T-cell (primary cell): Measurements from ENCODE around the gene NDUFA13. TPM values are rescaled to one million over a fixed set of nuclear protein-coding genes. Genes with fewer than 3 reads are reported as not detected.

ENCODE experiments used
- ATAC-seq, 4 experiments: fragments of 200-7000 bp in 3 of 4; fragments of 150-1000 bp in 1 of 4; cut with Tn5 transposase; replicated peaks in 1 of 4; 1 replicate in 3 of 4; 2 replicates in 1 of 4; pipeline ENCODE4 v1.10.0; 2021; ENCODE audit warnings: moderate library complexity in 3 of 4, mild to moderate bottlenecking in 2 of 4, moderate number of reproducible peaks in 1 of 4
- CTCF ChIA-PET, 2 donors: fragments of 300-600 bp; sonication (Branson Sonifier 250); formaldehyde crosslinking; loops; one replicate each; lab custom pipeline; 2022; ENCODE audit warnings: antibody characterized with exemption in 2 of 2; lab: Charles Lee
- POLR2A ChIA-PET, 2 donors: fragments of 300-600 bp; sonication (Branson Sonifier 250); formaldehyde crosslinking; loops; one replicate each; lab custom pipeline; 2022; ENCODE audit warnings: antibody characterized with exemption in 2 of 2; lab: Charles Lee
- DNase-seq, 35 experiments: peaks; one replicate each; pipeline versions ENCODE4 v3.0.0 to v3.0.0-alpha.2; 2013 to 2023
- H3K27ac ChIP-seq: one replicate; pipeline ENCODE4 v1.5.1; 2013; ENCODE audit warnings: low read length
- H3K27me3 ChIP-seq, 2 experiments: replicated peaks in 1 of 2; 1 replicate in 1 of 2; 2 replicates in 1 of 2; pipeline versions ENCODE4 v1.6.1 to v1.7.0; 2013; ENCODE audit warnings: low read length in 1 of 2, mixed read lengths in 1 of 2; ENCODE audit not compliant: control insufficient read depth in 2 of 2, insufficient read depth in 2 of 2; ENCODE audit errors: extremely low read depth in 1 of 2
- H3K36me3 ChIP-seq, 2 donors: 1 replicate in 1 of 2; 2 replicates in 1 of 2; pipeline versions ENCODE4 v1.6.1 to v1.7.0; 2013; ENCODE audit warnings: low read length in 1 of 2; ENCODE audit not compliant: control insufficient read depth in 2 of 2, insufficient read depth in 1 of 2; ENCODE audit errors: extremely low read depth in 1 of 2
- H3K4me1 ChIP-seq, 2 experiments: 1 replicate in 1 of 2; 2 replicates in 1 of 2; pipeline versions ENCODE4 v1.6.1 to v1.7.0; 2013; ENCODE audit warnings: low read length in 2 of 2, mixed read lengths in 1 of 2; ENCODE audit not compliant: insufficient read depth in 2 of 2, control insufficient read depth in 1 of 2; ENCODE audit errors: extremely low read depth in 1 of 2
- H3K4me3 ChIP-seq, 2 donors: 1 replicate in 1 of 2; 2 replicates in 1 of 2; pipeline versions ENCODE4 v1.5.1 to v1.7.0; 2013; ENCODE audit warnings: mild to moderate bottlenecking in 2 of 2, low read length in 1 of 2, moderate library complexity in 1 of 2; ENCODE audit not compliant: control insufficient read depth in 1 of 2; ENCODE audit errors: extremely low read depth in 1 of 2
- H3K9me3 ChIP-seq: 2 replicates; pipeline ENCODE4 v1.7.0; 2013
- H3K27ac Mint-ChIP-seq, 2 donors: one replicate each; pipeline ENCODE4 v1.8.0; 2020 to 2021; ENCODE audit warnings: mild to moderate bottlenecking in 2 of 2, mixed read lengths in 2 of 2
- H3K27me3 Mint-ChIP-seq, 2 donors: one replicate each; pipeline ENCODE4 v1.8.0; 2021 to 2022; ENCODE audit warnings: mixed read lengths in 2 of 2
- H3K36me3 Mint-ChIP-seq: one replicate; pipeline ENCODE4 v1.8.0; 2021; ENCODE audit warnings: mixed read lengths
- H3K4me1 Mint-ChIP-seq, 3 donors: one replicate each; pipeline ENCODE4 v1.8.0; 2020 to 2022; ENCODE audit warnings: mixed read lengths in 3 of 3, mild to moderate bottlenecking in 1 of 3
- H3K4me3 Mint-ChIP-seq, 3 donors: one replicate each; pipeline ENCODE4 v1.8.0; 2020 to 2022; ENCODE audit warnings: mild to moderate bottlenecking in 3 of 3, mixed read lengths in 3 of 3, moderate library complexity in 3 of 3
- H3K9me3 Mint-ChIP-seq, 3 donors: one replicate each; pipeline ENCODE4 v1.8.0; 2020 to 2022; ENCODE audit warnings: mixed read lengths in 3 of 3
- WGBS: methylation state at CpG from one replicate; pipeline ENCODE4 v1.1.5; 2013; ENCODE audit warnings: missing lambda C conversion rate; ENCODE audit not compliant: insufficient coverage; 5-methylcytosine and 5-hydroxymethylcytosine counted together
- total RNA-seq, 35 experiments: library from RNA in 6 of 35; stranded (reverse) in 6 of 35; fragments of 120-200 nt in 1 of 35; gene quantifications; one replicate each; pipeline versions ENCODE4 v1.2.1 to v1.2.4 and lab custom pipeline; 2013 to 2026

The NDUFA13 gene
- total RNA-seq, 5 donors from 2014 or later (not counting 1 experiment from before 2014, with no cell fraction given), result 188 to 235 (median 233) TPM

DNA sequence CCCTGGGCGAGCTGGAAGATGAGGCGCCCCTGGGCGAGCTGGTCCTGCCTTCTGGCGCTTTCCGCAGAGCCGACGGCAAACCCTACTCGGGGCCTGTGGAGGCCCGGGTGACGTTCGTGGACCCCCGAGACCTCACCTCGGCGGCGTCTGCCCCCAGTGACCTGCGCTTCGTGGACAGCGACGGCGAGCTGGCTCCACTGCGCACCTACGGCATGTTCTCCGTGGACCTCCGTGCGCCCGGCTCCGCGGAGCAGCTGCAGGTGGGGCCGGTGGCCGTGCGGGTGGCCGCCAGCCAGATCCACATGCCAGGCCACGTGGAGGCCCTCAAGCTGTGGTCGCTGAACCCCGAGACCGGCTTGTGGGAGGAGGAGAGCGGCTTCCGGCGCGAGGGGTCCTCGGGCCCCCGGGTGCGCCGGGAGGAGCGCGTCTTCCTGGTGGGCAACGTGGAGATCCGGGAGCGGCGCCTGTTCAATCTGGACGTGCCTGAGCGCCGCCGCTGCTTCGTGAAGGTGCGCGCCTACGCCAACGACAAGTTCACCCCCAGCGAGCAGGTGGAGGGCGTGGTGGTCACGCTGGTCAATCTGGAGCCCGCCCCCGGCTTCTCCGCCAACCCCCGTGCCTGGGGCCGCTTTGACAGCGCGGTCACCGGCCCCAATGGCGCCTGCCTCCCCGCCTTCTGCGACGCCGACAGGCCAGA is 28.4 kb downstream of the NDUFA13 start:
- Histone ChIP-seq H3K4me1 (peaks cover 4 to 34% of the 10 kb centered on the region in 2 experiments), H3K4me3 (no peak overlapping the region), H3K9me3 (no peaks in the 10 kb centered on the region), H3K36me3 (no peaks in the 10 kb centered on the region), H3K27me3 (peaks cover 0 to 66% of the 10 kb centered on the region in 2 experiments), H3K27ac (no peak overlapping the region)
- no peak for DNase-seq
- peaks cover 11 to 22% (median 15%) of the 10 kb centered on the region in 3 donors for H3K4me1 Mint-ChIP-seq
- WGBS, result 92% methylated on average over 75 of the region's 75 CpGs
- H3K27me3 Mint-ChIP-seq, result peaks cover 0 to 4% of the 10 kb centered on the region in 2 donors
- H3K9me3 Mint-ChIP-seq, result no peaks in the 10 kb centered on the region
- no peak overlapping the region for H3K27ac Mint-ChIP-seq
- no peak for ATAC-seq
- ChIA-PET POLR2A (no interaction called here), CTCF (no interaction called here)
- no peak overlapping the region for H3K4me3 Mint-ChIP-seq
- H3K36me3 Mint-ChIP-seq, result no peaks in the 10 kb centered on the region

GRCh38 chr19:19544954-19545591 is 29.0 kb downstream of the NDUFA13 start:
- Mint-ChIP-seq H3K27ac (no peak overlapping the region), H3K4me1 (peaks cover 11 to 18% (median 15%) of the 10 kb centered on the region in 3 donors), H3K36me3 (no peaks in the 10 kb centered on the region), H3K9me3 (no peaks in the 10 kb centered on the region), H3K27me3 (peaks cover 0 to 4% of the 10 kb centered on the region in 2 donors), H3K4me3 (no peak overlapping the region)
- WGBS, result 90% methylated on average over 53 of the region's 53 CpGs
- ATAC-seq, result no peak
- Histone ChIP-seq H3K9me3 (no peaks in the 10 kb centered on the region), H3K27me3 (peaks cover 0 to 66% of the 10 kb centered on the region in 2 experiments), H3K4me3 (no peak overlapping the region), H3K36me3 (no peaks in the 10 kb centered on the region), H3K4me1 (peaks cover 4 to 28% of the 10 kb centered on the region in 2 experiments), H3K27ac (no peak overlapping the region)
- DNase-seq, result no peak
- ChIA-PET CTCF (no interaction called here), POLR2A (no interaction called here)

DNA sequence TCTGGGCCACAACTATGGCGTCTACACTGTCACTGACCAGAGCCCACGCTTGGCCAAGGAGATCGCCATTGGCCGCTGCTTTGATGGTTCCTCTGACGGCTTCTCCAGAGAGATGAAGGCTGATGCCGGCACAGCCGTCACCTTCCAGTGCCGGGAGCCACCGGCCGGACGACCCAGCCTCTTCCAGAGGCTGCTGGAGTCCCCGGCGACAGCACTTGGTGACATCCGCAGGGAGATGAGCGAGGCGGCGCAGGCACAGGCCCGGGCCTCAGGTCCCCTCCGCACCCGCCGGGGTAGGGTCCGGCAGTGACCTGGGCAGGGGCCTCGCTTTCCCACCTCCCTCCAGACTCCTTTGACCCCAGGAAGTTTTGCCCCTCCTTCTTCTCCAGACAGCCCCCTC is 29.7 kb downstream of the NDUFA13 start:
- no peaks in the 10 kb centered on the region for H3K9me3 Mint-ChIP-seq

DNA sequence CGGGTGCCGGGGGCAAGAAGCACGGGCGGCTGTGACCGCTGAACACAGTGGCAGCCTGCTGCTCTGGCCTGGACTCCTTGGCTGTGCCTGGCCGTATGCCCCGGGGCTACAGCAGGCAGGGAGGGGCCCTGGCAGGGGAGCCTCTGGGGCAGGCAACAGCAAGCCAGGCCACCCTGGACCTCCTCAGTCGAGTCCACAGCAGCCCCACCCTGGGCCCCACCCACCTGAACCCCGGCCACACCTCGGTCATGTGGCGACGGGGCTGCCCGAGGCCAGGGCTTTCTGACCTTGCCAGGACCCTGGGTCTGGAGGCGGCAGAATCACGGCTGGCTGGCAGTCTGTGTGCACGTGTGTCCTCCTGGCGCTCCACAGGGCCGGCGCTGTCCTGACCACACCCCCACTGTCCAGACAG is 30.7 kb downstream of the NDUFA13 start:
- Mint-ChIP-seq H3K4me3 (no peak overlapping the region), H3K36me3 (no peaks in the 10 kb centered on the region), H3K27ac (peak overlapping the region in 1 of 2 donors; percentile 22), H3K27me3 (peaks cover 0 to 4% of the 10 kb centered on the region in 2 donors), H3K4me1 (peaks cover 2 to 9% (median 6%) of the 10 kb centered on the region in 3 donors), H3K9me3 (no peaks in the 10 kb centered on the region)
- DNase-seq (no peak), ATAC-seq (no peak)
- Histone ChIP-seq H3K9me3 (no peaks in the 10 kb centered on the region), H3K27me3 (peaks cover 0 to 59% of the 10 kb centered on the region in 2 experiments), H3K4me3 (no peak overlapping the region), H3K27ac (no peak overlapping the region), H3K36me3 (no peaks in the 10 kb centered on the region), H3K4me1 (peaks cover 0 to 11% of the 10 kb centered on the region in 2 experiments)
- POLR2A ChIA-PET, result no interaction called here
- WGBS, result 83% methylated on average over 17 of the region's 19 CpGs
- CTCF ChIA-PET, result no interaction called here

More for the DNA sequence above, 29.7 kb downstream of the NDUFA13 start:
- ChIA-PET CTCF (no interaction called here), POLR2A (no interaction called here)
- H3K4me3 ChIP-seq, result no peak overlapping the region
- Mint-ChIP-seq H3K27me3 (peaks cover 0 to 4% of the 10 kb centered on the region in 2 donors), H3K4me1 (peaks cover 9 to 16% (median 12%) of the 10 kb centered on the region in 3 donors), H3K36me3 (no peaks in the 10 kb centered on the region), H3K27ac (no peak overlapping the region), H3K4me3 (no peak overlapping the region)
- 95% methylated on average over 21 of the region's 23 CpGs for WGBS
- ATAC-seq (no peak), DNase-seq (no peak)
- no peak overlapping the region for H3K27ac ChIP-seq
- no peaks in the 10 kb centered on the region for H3K9me3 ChIP-seq
- H3K36me3 ChIP-seq, result no peaks in the 10 kb centered on the region
- peaks cover 2 to 22% of the 10 kb centered on the region in 2 experiments for H3K4me1 ChIP-seq
- H3K27me3 ChIP-seq, result peaks cover 0 to 69% of the 10 kb centered on the region in 2 experiments

DNA sequence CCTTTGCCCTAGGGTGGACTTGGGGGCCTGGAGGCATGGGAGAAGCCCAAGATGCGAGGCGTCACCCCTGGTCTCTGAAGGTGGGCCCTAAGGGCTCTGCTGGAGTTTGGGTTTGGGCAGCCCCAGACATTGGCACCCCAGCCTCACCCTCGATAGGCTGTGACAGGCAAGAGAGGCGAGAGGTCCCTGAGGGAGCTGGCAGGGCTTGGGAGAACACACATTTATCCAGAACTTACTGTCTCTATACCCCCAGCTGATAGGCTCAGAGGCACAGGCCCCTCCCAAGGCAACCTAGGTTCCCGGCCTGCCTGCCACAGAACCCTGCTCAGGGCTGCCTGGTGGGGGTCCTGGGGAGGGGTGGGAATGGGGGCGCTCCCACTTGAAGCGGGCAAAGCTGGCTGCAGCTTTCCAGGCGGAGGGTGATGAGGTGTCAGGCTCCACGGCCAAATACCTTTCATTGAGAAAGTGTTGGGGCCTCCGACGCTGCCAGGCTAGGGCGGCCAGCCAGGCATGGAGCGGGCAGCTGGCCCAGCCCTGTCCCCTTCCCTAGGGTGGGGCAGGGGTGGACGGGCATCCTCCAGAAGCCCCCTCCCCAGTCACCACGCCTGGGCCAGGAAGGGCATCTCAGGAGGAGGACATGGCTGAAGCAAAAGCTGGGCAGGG is 31.8 kb downstream of the NDUFA13 start:
- Mint-ChIP-seq H3K9me3 (no peaks in the 10 kb centered on the region), H3K27ac (no peak overlapping the region), H3K4me1 (no peaks in the 10 kb centered on the region), H3K4me3 (no peak overlapping the region), H3K27me3 (no peaks in the 10 kb centered on the region), H3K36me3 (no peaks in the 10 kb centered on the region)
- Histone ChIP-seq H3K36me3 (no peaks in the 10 kb centered on the region), H3K27me3 (peaks cover 0 to 51% of the 10 kb centered on the region in 2 experiments), H3K4me3 (no peak overlapping the region), H3K27ac (no peak overlapping the region), H3K4me1 (peaks cover 0 to under 1% of the 10 kb centered on the region in 2 experiments), H3K9me3 (no peaks in the 10 kb centered on the region)
- ChIA-PET CTCF (no interaction called here), POLR2A (interaction anchor here in 1 of 2 donors (0.7 kb wide), 1 partner anchor 51 kb away, joined by 3 read pairs; no protein-coding TSS in a partner anchor)
- ATAC-seq (no peak), DNase-seq (no peak)
- 73% methylated on average over 5 of the region's 15 CpGs for WGBS
